ENCODE data around the gene ATXN1. TPM values are rescaled to one million over a fixed set of nuclear protein-coding genes. Genes with fewer than 3 reads are reported as not detected.

ATXN1 gene
- total RNA-seq, 1 experiment from 2014 or later: 5.6 TPM

DNA sequence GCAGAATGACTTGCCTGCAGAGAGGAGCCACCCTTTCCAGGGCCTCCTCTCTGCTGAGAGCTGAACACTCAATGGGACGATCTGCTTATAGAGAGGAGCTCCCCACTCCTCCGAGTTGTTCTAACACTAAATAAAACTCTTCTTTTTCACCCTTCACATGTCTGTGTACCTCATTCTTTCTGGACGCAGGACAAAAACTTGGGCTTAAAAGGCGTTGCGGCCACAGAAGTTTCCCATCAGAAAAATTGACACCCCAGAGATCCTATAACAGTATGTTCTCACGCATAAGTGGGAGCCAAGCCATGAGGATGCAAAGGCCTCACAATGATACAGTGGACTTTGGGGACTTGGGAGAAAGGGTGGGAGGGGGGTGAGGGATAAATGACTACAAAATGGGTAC, 401.7 kb downstream of the ATXN1 start:
- Histone ChIP-seq H3T11ph (ENCODE audit: low read length) (no peak overlapping the region), H3K9ac (ENCODE audit: extremely low read depth, insufficient read length, low read length) (no peak overlapping the region), H4K20me1 (ENCODE audit: control insufficient read depth, insufficient read depth, insufficient read length) (no peaks in the 10 kb centered on the region), H3K23ac (ENCODE audit: insufficient read length, low read depth, low read length) (no peak overlapping the region), H2BK20ac (ENCODE audit: low read depth, low read length, poor library complexity, severe bottlenecking) (no peak overlapping the region), H3K4me1 (ENCODE audit: insufficient read depth, low read length) (0 out of 2 replicates have a peak, but pooled peaks cover 3% of the 10 kb centered on the region), H2BK5ac (ENCODE audit: insufficient read length, low read length) (no peak overlapping the region), H3K27ac (ENCODE audit: insufficient read length, low read depth, low read length) (no peak overlapping the region), H2BK12ac (ENCODE audit: insufficient read length, low read depth, low read length) (no peak overlapping the region), H2AK5ac (ENCODE audit: insufficient read length, low read length) (no peak overlapping the region), H3K4ac (ENCODE audit: low read depth, low read length) (no peak overlapping the region), H3K23me2 (ENCODE audit: insufficient read length, low read depth, low read length, poor library complexity, severe bottlenecking) (no peaks in the 10 kb centered on the region), H3K79me2 (ENCODE audit: insufficient read depth, low read length) (no peaks in the 10 kb centered on the region), H4K8ac (replicated peaks; ENCODE audit: insufficient read length, low read depth, low read length) (no peak overlapping the region), H3K56ac (ENCODE audit: insufficient read length, low read depth, low read length) (no peak overlapping the region), H3K14ac (ENCODE audit: insufficient read depth, low read length) (no peak overlapping the region), H3K9me3 (ENCODE audit: control insufficient read depth, low read depth, low read length) (no peaks in the 10 kb centered on the region), H3K4me2 (ENCODE audit: insufficient read depth, insufficient read length, low read length) (no peak overlapping the region), H3K18ac (ENCODE audit: insufficient read length, low read depth, low read length) (no peak overlapping the region), H4K5ac (ENCODE audit: insufficient read length, low read depth, low read length) (no peak overlapping the region), H4K91ac (ENCODE audit: insufficient read length, low read depth, low read length) (no peak overlapping the region), H3K27me3 (ENCODE audit: insufficient read depth, low read length) (no peaks in the 10 kb centered on the region), H2AFZ (ENCODE audit: low read length) (no peak overlapping the region), H3K79me1 (ENCODE audit: insufficient read depth, low read depth, low read length, poor library complexity, severe bottlenecking) (no peaks in the 10 kb centered on the region), H2BK120ac (ENCODE audit: low read depth, low read length, poor library complexity, severe bottlenecking) (no peak overlapping the region), H2BK15ac (ENCODE audit: low read depth, low read length) (no peak overlapping the region)
- DNase-seq: no peak
- TF ChIP-seq, protein P1, sequence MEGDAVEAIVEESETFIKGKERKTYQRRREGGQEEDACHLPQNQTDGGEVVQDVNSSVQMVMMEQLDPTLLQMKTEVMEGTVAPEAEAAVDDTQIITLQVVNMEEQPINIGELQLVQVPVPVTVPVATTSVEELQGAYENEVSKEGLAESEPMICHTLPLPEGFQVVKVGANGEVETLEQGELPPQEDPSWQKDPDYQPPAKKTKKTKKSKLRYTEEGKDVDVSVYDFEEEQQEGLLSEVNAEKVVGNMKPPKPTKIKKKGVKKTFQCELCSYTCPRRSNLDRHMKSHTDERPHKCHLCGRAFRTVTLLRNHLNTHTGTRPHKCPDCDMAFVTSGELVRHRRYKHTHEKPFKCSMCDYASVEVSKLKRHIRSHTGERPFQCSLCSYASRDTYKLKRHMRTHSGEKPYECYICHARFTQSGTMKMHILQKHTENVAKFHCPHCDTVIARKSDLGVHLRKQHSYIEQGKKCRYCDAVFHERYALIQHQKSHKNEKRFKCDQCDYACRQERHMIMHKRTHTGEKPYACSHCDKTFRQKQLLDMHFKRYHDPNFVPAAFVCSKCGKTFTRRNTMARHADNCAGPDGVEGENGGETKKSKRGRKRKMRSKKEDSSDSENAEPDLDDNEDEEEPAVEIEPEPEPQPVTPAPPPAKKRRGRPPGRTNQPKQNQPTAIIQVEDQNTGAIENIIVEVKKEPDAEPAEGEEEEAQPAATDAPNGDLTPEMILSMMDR (conservative IDR thresholded peaks at IDR 0.05): no peak
- H3K27me3 Mint-ChIP-seq (ENCODE audit: low read depth): no peaks in the 10 kb centered on the region
- H3K4me1 Mint-ChIP-seq: peaks cover 8 to 11% of the 10 kb centered on the region in 2 experiments
- H3K36me3 Mint-ChIP-seq (ENCODE audit: insufficient read depth in 1 of 3, low read depth in 3 of 3): no peaks in the 10 kb centered on the region
- WGBS (ENCODE audit: extremely low coverage, insufficient read length, low lambda C conversion rate): no CpG with 5 or more reads among the region's 6 CpGs
- H3K27ac Mint-ChIP-seq: no peak overlapping the region
- H3K4me3 Mint-ChIP-seq: no peak overlapping the region
- no peaks in the 10 kb centered on the region for H3K9me3 Mint-ChIP-seq
